ENCODE measurements around the gene PCSK2.
A peak's percentile ranks its signal among the peaks of the same experiment; 100 is the strongest.

The PCSK2 gene

GRCh38 chr20:17480696-17481095 is 253.9 kb downstream of the PCSK2 start:
- DNase-seq (ENCODE audit: low read depth): no peak

DNA sequence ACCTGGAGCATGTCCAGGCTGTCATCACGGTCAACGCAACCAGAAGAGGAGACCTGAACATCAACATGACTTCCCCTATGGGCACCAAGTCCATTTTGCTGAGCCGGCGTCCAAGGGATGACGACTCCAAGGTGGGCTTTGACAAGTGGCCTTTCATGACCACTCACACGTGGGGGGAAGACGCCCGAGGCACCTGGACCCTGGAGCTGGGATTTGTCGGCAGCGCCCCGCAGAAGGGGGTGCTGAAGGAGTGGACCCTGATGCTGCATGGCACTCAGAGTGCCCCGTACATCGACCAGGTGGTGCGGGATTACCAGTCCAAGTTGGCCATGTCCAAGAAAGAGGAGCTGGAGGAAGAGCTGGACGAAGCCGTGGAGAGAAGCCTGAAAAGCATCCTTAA is 254.8 kb downstream of the PCSK2 start:
- no peak for DNase-seq (ENCODE audit: low read depth)

DNA sequence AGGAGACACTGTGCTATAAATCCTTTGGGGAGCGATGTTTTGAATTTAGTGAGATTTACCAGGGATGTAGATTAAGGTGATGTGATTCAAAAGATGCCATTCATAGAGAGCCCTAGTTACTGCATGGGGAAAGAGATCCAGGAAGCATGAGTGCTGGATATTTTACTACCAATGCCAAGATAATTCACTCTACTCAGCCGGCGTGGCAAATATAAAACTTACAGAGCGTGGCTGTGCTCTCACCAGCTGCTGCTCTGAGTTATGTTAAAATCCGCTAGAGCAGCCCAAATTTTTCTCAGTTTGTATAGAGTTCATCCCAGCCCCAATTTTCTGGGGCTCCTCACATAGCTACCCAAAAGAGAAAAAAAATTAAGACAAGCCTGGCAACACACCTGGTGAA is 255.7 kb downstream of the PCSK2 start:
- no peak for DNase-seq (ENCODE audit: low read depth)

DNA sequence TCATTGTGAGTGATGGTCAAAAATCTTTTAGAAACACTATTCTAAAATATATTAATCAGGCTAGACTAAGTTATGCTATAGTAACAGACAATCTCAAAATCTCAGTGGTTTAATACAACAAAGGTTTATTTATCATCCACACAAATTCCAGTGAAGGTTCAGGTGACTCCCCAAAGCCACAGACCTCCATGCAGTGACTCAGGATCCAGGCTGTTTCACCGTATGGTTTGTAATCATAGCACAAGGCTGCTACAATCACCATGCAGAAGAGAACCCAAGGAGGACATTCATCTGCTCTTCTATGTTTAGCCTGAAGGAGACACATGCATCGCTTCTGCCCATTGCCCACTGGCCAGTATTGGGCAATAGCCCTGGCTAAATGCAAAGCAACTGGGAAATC is 258.2 kb downstream of the PCSK2 start:
- DNase-seq (ENCODE audit: low read depth): no peak

- no peak for DNase-seq (ENCODE audit: low read depth)
Measured at GRCh38 chr20:17488916-17489600, 262.2 kb downstream of the PCSK2 start.

DNA sequence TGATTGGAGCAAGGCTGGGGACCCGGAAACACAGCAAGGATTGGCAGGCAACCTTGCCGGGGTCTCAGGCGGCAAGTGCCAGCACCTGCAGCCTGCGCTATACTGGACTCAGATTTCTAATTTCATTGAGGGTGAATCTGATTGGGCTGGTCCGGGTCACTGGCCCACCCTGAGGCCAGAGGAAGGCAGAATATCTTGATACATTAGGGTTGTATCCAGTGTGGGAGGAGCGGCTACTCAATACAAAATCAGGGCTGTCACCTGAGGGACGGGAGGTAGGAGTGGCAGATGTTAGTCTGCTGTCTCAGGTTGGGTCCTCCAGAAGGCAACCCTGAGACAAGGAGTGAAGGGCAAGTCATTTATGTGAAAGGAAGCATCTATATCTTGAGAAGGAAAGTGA is 263.7 kb downstream of the PCSK2 start:
- DNase-seq (ENCODE audit: low read depth): no peak

GRCh38 chr20:17491041-17491440 is 264.2 kb downstream of the PCSK2 start:
- DNase-seq (ENCODE audit: low read depth): no peak

DNA sequence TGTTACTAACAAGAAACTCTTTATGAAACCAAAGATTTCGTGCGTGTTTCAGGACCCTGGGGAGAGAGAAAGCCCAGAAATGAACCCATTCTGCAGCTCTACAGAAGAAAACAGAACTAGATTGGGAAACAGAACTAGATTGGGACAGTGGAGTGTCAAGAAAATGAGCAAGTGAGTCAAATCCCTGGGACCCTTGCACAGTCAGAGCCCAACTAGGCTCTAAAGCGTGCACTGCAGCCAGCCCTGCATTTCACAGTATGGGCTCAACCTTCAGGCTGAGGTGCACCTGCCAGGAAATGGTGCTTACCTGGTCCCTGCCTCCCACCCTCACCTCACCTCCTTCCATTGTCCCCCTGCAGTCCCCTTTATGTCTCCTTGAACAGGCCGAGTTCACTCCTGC is 264.6 kb downstream of the PCSK2 start:
- no peak for DNase-seq (ENCODE audit: low read depth)

DNA sequence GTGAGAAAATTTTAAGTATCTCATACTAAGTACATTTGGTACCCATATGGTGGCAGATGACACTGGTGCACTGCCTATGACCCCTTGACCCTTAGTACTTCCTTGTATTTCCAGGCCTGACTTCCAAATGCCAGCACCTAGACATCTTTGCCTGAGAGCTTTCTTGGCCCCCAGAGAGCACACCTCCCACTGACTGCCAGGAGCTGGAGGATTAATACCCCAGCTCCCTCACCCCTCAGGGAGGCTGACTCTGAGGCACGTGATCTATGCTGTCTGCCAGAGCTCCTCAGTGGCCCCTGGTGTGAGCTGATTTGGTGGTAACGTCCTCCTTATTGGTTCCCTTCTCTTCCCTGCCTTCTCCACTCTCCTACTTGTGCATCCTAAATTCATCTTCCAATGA is 266.3 kb downstream of the PCSK2 start:
- DNase-seq (ENCODE audit: low read depth): no peak

DNA sequence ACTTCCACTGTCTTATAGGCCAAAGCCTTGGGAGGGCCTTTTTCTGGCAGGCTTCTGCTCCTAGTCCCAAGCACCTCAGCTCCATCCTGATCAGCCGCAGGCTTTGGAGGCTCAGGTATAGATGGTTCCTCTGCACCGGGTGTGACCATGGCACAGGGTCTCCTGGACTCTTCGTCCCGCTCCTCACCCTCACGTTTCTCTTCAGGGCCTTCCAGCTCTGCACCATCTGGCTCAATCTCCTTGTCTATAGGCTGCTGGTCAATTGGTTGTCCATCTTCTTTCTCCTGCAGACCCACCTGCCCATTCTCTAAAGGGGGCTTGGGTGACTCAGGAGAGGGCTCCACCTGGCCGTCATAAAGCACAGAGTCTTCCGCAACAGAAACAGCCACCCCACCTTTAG is 267.4 kb downstream of the PCSK2 start:
- DNase-seq (ENCODE audit: low read depth): no peak

DNA sequence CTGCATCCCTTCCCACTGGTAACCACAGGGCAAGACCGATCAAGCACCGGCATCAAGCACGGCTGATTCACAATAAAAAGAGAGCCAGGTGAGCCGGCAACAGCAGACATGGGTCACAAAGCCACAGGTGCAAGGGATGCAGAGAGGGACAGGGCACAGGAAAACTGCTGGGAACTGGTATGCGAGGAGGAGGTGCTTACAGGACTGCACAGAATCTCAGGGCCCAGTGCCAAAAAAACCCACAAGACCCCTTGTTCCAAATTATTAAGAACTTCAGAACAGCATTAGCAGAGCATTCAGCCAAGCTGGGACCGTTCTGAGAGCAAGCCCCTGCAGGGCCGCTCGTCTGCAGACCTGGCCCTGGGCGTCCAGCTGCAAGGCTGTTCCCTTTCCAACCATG is 269.0 kb downstream of the PCSK2 start:
- no peak for DNase-seq (ENCODE audit: low read depth)

DNA sequence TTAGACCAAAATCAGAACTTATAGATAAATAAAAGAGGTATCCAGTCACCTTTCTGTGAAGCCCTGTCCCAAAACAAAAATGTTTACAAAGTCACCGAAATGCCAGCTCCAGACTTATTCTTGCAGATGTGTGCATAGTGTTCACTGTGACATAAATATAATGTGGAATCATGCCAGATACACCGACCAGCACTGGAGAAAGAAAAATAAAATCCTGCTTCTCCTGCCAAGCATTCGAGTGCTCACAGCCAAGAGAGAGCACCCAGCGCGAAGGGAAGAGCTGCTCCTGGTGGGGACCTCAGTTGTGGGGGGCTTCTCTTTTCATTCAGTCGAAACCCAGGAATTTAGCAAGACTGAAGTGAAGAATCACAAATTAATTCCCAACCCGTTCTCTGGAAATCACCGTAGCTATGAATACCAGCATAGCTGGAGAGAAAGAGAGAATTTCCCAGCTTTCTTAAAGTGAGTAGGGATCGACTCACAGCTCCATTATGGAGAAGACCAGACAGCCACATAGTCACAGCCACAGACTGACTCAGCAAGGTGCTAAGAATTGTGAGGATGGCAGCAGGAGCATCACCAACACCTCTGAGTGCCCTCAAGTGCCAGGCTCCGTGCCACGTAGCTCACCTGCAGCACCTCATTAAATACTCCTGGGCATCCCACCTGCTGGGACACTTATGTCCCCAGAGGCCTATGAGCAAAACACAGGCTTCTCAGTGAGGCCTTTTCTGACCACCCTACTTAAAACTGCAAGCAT is 271.2 kb downstream of the PCSK2 start:
- no peak for DNase-seq (ENCODE audit: low read depth)

DNA sequence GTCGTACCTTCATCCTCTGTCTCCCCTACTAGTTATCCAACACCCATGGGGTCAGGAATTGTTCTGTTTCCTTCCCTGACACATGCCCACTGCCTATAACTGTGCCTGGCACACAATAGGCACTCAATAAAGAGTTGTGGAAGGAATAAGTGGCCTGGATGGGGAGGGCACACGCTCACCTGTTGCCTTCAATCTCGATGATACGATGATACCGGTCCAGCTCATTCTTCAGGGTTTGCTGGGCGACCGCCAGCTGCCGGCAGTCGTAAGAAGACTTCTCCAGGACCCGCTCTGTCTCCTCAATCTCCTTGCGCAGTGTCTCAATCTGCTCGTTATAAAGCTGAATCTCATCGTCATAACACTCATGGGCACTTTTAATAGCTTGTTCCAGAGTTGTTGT is 271.8 kb downstream of the PCSK2 start:
- DNase-seq (ENCODE audit: low read depth): no peak

GRCh38 chr20:17499041-17499440 is 272.2 kb downstream of the PCSK2 start:
- DNase-seq (ENCODE audit: low read depth): no peak

DNA sequence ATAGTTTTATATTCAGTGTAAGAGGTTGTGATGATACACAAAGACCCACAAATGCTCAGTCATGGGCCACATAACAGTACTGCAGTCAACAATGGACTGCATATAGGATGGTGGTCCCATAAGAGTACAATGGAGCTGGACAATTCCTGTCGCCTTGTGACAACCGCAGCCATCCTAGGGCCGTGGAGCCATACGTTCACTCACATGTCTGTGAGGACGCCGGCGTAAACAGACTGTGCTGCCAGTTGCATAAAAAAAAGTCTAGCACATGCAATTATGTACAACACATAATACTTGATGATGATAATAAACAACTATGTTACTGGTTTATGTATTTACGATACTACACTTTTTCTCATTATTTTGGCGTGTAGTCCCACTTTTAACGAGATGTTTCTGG is 273.4 kb downstream of the PCSK2 start:
- DNase-seq (ENCODE audit: low read depth): no peak

- DNase-seq (ENCODE audit: low read depth): no peak
Measured at GRCh38 chr20:17500826-17501225, 274.0 kb downstream of the PCSK2 start.

- DNase-seq (ENCODE audit: low read depth): no peak
Measured at GRCh38 chr20:17501701-17502100, 274.9 kb downstream of the PCSK2 start.

DNA sequence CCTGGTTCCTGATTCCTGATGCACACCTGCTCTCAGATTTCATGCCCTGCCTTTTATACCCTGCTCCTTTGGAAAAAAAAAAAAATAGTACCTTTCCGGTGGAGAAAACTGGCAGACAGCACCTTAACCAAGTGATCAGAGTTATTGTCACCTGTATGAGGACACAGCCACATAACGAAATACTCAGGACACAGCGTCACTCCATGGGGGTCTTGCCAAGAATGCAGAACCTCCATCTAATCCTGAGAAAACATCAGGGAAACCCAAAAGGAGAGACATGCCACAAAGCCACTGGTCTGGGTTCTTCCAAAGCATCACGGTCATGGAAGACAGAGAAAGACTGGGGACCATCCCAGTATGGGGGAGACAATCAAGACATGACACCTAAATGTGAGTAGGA is 275.3 kb downstream of the PCSK2 start:
- DNase-seq (ENCODE audit: low read depth): no peak

DNA sequence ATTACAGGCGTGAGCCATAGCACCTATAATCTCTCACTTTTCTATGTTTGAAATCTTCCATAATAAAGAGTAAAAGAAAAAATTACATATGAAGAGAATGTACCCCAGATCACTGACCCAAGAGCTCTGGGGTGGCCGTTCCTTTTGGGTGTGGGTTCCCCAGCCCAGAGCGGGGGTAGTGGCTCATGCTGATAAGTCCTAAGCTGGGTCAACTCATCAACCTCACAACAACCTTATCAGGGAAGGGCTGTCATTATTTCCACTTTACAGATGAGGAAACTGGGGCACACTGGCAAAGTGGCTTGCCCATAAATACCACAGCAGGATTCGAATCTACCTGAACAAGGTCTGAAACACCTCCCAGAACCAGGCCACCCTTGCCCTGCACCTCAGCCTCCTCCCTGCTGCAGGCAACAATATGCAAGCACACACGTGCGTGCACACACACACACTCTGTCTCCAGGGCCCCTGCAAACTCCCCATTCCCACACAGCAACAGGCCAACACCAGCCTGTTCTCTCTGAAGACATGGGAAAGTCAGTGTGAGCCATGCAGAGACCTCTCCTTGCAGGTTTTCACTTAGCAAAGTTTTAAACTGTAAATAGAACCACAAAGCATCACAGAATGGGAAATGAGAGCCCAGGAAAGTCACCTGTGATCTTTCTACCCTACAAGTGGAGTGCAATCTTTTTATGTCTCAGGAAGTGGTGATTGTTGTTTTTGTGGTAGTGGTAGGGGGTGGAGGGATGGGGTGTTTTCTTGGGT is 276.6 kb downstream of the PCSK2 start:
- no peak for DNase-seq (ENCODE audit: low read depth)

GRCh38 chr20:17504066-17504897 is 277.4 kb downstream of the PCSK2 start:
- DNase-seq (ENCODE audit: low read depth): no peak

- DNase-seq (ENCODE audit: low read depth): peak; percentile 15
Measured at GRCh38 chr20:17504898-17505635, 278.2 kb downstream of the PCSK2 start.

Data from activated T-helper 9 cell treated with anti-CD3 and anti-CD28 coated beads, Interleukin-2, amount 50 U/mL, for 16 hours (primary cell).